ENCODE measurements around the gene ATP11C.

DNA sequence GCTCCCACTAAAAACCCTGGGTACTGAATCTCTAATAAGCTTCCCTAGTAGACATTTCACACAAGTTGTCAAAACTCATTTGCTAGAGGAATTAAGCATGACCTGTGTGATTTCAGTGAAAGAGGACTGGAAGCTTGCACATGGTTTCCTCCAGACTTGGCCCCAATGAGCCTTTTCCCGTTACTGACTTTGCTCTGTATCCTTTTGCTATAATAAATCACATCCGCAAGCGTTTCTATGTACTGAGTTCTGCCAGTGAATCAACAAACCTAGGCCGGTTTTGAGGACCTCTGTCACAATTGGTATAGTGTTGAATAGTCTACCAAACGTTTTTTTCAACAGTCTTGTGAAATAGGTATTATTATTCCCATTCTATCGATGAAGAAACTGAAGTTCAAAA is 8.2 kb downstream of the ATP11C start:
- TF ChIP-seq, protein P1, sequence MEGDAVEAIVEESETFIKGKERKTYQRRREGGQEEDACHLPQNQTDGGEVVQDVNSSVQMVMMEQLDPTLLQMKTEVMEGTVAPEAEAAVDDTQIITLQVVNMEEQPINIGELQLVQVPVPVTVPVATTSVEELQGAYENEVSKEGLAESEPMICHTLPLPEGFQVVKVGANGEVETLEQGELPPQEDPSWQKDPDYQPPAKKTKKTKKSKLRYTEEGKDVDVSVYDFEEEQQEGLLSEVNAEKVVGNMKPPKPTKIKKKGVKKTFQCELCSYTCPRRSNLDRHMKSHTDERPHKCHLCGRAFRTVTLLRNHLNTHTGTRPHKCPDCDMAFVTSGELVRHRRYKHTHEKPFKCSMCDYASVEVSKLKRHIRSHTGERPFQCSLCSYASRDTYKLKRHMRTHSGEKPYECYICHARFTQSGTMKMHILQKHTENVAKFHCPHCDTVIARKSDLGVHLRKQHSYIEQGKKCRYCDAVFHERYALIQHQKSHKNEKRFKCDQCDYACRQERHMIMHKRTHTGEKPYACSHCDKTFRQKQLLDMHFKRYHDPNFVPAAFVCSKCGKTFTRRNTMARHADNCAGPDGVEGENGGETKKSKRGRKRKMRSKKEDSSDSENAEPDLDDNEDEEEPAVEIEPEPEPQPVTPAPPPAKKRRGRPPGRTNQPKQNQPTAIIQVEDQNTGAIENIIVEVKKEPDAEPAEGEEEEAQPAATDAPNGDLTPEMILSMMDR (IDR thresholded peaks at IDR 0.05): no peak
- TF ChIP-seq POLR2A (IDR thresholded peaks at IDR 0.05): no peak
